Measurements from ENCODE around the gene ACTN3. TPM values are rescaled to one million over a fixed set of nuclear protein-coding genes. Genes with fewer than 3 reads are reported as not detected.
A peak's percentile ranks its signal among the peaks of the same experiment; 100 is the strongest.
"Not testable (repeated sequence)": the region's sequence is repeated elsewhere in the genome, so short reads cannot be mapped to it uniquely, and the experiment has no call there.

ACTN3 gene
- total RNA-seq, 1 donor from 2014 or later = 0.16 TPM

DNA sequence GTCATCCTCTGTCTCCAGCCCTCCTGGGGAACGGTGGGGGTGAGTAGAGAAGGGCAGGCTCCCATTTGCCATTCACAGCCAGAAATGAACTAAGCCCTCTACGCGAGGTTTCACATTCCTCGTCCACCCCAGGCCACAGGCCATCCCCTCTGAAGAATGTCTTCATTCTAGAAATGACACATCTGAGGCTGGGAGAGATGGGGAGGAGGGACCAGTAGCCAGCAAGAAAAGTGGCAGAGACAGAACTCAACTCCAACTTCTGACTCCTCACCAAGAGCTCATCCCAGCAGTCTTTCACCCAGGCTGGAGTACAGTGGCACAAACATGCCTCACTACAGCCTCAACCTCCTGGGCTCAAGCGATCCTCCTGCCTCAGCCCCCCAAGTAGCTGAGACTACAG is 18.3 kb downstream of the ACTN3 start:
- no peak for DNase-seq (ENCODE audit: low spot score)

- DNase-seq (ENCODE audit: low spot score) = no peak
Measured at GRCh38 chr11:66566221-66566620, 19.5 kb downstream of the ACTN3 start.

DNA sequence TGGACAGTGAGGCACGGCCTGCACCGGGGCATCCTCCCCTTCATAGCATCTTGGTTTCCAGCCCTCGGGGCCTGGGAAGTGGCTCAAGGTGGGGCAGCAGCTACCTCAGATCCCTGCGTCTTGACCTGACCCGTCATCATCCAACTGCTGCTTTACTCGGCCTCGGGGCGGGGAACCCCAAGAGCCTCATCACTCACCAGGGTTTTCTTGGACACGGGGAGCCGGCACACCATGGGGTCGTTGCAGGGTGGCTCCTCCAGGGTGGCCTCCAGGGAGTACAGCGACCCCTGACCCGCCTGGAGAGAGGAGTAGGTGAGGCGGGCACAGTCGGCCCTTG is 21.1 kb downstream of the ACTN3 start:
- DNase-seq (ENCODE audit: low spot score) = no peak

- peak; percentile 82 for DNase-seq (ENCODE audit: low spot score)
Measured at GRCh38 chr11:66568124-66568916, 21.6 kb downstream of the ACTN3 start, which contains the start of gene CTSF. Gene CTSF (minus strand): TSS chr11:66568606. CDS start chr11:66568486, 120 bp downstream.

GRCh38 chr11:66569076-66569475 is 22.4 kb downstream of the ACTN3 start:
- DNase-seq (ENCODE audit: low spot score) = no peak

- DNase-seq (ENCODE audit: low spot score) = no peak
Measured at GRCh38 chr11:66570079-66570849, 23.6 kb downstream of the ACTN3 start.

DNA sequence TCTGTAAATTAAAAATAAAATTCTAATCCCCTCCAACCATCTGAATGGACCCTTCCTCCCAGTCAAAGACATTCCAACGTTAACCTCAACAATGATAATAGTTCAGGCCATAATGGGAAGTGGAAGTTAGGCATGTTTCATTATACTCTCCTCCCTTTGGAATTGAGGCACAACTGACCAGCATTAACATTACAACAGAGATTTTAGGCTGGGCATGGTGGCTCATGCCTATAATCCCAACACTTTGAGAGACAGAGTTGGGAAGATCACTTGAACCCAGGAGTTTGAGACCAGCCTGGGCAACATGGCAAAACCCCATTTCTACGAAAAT is 24.1 kb downstream of the ACTN3 start:
- DNase-seq (ENCODE audit: low spot score) = no peak

DNA sequence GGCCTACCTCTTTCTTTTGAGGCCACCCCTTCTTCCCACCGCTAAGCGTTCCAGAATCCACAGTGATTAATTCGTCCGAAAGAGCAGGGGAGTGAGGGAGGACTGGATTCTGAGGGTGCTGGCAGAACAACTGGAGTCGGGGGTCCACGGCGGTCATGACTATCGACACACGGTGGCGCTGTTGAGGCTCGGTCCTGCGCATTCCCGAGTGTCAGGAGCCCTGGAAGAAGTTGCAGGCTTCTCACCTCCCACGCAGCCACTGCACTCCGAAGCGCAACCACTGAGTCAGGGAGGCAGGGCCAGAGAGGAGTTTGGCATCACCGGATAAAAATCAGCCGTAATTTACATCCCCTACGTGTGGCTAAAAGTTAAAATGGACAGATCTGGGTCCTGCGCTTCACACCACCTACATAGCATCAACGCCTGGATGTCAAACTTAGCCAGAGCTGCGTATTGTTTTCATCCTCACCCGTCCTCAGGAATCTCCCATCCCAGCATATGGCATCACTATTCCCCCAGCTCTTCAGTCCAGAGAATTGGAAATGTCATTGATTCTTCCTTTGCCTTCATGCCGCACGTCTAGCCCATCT is 32.4 kb downstream of the ACTN3 start:
- peak; percentile 72 for DNase-seq (ENCODE audit: low spot score)

DNA sequence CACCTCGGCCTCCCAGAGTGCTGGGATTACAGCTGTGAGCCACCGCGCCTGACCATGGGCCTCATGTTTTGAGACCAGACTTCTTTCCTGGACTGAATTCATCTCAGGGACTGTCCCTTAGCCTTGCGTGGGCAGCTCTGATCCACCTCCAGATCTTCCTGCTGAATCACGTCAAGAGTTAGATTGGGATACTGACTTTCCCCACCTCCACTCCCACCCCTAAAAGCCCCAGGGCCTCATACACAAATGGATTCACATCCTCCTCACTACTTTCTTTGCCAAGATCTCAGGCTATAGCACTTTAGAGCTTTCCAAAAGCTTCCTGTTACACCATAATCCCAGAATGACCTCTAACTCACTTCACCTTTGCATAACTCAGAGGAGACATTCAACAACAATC is 34.1 kb downstream of the ACTN3 start:
- no peak for DNase-seq (ENCODE audit: low spot score)

DNA sequence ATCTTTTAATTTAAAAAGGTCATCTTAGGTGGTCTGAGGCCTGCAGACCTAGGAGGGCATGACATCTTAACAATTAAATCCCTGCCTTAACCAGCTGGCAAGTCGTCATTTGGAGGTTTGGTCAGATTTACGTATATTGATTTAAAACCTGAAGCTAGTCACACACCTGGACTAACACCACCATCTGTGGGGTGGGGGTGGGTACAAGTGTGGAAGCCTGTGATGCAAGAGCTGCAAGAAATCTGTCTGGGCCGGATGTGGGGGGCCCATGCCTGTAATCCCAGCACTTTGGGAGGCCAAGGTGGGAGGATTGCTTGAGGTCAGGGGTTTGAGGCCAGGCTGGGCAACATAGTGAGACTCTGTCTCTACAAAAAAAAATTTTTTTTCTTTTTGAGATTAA is 34.6 kb downstream of the ACTN3 start:
- DNase-seq (ENCODE audit: low spot score) = no peak

- not testable (repeated sequence) for DNase-seq (ENCODE audit: low spot score)
Measured at GRCh38 chr11:66582565-66583147, 36.0 kb downstream of the ACTN3 start.

DNA sequence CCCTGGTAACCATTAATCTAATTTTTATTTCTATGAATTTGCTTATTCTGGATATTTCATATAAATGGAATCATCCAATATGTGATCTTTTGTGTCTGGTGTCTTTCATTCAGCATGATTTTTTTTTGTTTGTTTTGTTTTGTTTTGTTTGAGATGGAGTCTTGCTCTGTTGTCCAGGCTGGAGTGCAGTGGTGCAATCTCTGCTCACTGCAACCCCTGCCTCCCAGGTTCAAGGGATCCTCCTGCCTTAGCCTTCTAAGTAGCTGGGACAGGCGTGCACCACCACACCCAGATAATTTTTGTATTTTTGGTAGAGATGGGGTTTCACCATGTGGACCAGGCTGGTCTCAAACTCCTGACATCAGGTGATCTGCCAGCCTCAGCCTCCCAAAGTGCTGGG is 38.7 kb downstream of the ACTN3 start:
- not testable (repeated sequence) for DNase-seq (ENCODE audit: low spot score)

- DNase-seq (ENCODE audit: low spot score) = no peak
Measured at GRCh38 chr11:66586136-66586535, 39.4 kb downstream of the ACTN3 start.

DNA sequence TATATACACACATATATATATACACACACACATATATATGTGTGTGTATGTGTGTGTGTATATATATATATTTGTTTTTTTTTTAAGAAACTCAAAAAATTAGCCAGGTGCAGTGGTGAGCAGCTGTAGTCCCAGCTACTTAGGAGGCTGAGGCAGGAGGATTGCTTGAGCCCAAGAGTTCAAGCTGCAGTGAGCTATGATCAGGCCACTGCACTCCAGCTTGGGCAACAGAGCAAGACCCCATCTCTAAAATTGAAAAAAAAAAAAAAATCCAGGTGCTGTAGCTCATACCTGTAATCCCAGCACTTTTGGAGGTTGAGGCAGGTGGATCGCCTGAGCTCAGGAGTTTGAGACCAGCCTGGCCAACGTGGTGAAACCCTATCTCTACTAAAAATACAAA is 42.6 kb downstream of the ACTN3 start:
- not testable (repeated sequence) for DNase-seq (ENCODE audit: low spot score)

- DNase-seq (ENCODE audit: low spot score) = no peak
Measured at GRCh38 chr11:66589996-66590675, 43.4 kb downstream of the ACTN3 start.

GRCh38 chr11:66591175-66591574 is 44.5 kb downstream of the ACTN3 start:
- no peak for DNase-seq (ENCODE audit: low spot score)

DNA sequence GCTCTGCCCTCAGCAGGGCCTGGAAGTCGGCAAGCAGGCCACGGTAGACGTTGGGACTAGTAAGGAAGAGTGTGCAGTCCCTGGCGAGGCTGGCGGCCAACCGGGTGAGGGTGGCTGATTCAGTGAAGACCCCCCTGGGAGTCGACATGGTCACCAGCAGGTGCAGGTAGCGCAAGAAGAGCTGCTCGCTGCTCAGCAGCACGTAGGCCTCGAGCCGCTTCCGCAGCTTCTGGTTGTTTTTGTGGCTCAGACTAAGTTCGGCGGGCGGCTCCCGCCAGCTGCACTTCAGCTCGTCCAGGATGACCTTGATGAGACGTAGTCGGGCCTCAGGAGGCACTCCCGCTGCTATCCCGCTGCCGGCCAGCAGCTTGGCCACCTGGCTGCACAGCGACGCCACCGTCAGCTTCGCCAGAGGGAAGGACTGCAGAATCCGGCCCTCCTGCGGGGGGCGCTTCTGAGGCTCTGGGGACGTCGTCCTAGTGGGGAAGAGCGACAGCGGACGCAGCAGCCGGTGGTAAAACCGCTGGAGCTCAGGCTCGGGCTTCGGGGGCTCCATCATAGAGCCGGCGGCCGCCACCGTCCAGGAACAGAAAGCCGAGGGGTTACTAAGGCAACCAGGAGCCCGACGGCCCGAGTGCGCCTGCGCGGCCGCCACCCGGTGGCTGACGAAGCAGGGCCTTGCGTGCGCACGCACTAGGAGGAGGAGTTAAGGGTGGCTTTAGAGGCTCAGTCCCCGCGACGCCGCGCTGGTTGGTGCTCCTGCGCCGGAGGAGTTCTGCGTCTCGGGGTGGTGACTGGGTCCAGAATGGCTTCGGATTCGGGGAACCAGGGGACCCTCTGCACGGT is 46.0 kb downstream of the ACTN3 start, which contains the start of the genes CCDC87 and CCS:
TSS of gene CCDC87 (minus strand) at position 607 of the 846 bp plus-strand sequence. CDS start at position 559, 48 bp downstream.
TSS of gene CCS (plus strand) at position 729 of the 846 bp plus-strand sequence. CDS start at position 806, 77 bp downstream.
- DNase-seq (ENCODE audit: low spot score) = peak; percentile 97

DNA sequence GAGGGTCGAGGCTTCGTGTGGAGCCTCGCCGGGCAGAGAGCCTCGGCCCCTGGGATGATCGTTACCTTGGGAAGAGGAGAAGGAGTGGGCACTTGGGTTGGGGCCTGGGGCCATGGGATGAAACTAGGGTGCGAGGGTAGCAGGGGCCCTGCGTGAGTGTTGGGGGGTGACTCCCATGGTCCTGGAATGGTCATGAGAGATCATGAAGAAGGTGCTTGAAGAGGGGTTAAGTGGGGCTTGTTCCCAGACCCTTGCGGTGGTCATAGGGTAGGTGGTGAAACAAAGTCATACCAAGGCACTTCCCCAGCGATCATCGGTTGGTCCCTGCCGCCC is 46.6 kb downstream of the ACTN3 start:
- DNase-seq (ENCODE audit: low spot score) = no peak

- no peak for DNase-seq (ENCODE audit: low spot score)
Measured at GRCh38 chr11:66593650-66594049, 46.9 kb downstream of the ACTN3 start.

GRCh38 chr11:66595245-66595904 is 48.7 kb downstream of the ACTN3 start:
- DNase-seq (ENCODE audit: low spot score) = no peak

Measured in ureter (tissue), 1 donor.